ENCODE data around the gene ASTN2.

- TF ChIP-seq, protein P1, sequence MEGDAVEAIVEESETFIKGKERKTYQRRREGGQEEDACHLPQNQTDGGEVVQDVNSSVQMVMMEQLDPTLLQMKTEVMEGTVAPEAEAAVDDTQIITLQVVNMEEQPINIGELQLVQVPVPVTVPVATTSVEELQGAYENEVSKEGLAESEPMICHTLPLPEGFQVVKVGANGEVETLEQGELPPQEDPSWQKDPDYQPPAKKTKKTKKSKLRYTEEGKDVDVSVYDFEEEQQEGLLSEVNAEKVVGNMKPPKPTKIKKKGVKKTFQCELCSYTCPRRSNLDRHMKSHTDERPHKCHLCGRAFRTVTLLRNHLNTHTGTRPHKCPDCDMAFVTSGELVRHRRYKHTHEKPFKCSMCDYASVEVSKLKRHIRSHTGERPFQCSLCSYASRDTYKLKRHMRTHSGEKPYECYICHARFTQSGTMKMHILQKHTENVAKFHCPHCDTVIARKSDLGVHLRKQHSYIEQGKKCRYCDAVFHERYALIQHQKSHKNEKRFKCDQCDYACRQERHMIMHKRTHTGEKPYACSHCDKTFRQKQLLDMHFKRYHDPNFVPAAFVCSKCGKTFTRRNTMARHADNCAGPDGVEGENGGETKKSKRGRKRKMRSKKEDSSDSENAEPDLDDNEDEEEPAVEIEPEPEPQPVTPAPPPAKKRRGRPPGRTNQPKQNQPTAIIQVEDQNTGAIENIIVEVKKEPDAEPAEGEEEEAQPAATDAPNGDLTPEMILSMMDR (conservative IDR thresholded peaks at IDR 0.05) = no peak
- no peak for TF ChIP-seq ZFX (IDR thresholded peaks at IDR 0.05)
Observed at GRCh38 chr9:117092582-117092981, 322.3 kb downstream of the ASTN2 start.
